Articular chondrocyte of knee joint (primary cell): ENCODE results near the gene SCN3B. TPM values are rescaled to one million over a fixed set of nuclear protein-coding genes. Genes with fewer than 3 reads are reported as not detected.

Experiments used
- total RNA-seq: library from RNA; depleted of rRNA; stranded (reverse); fragments of >200 nt; gene quantifications from 2 replicates; pipeline ENCODE4 v1.2.3, GENCODE V29; 2012

The SCN3B gene, protein sequence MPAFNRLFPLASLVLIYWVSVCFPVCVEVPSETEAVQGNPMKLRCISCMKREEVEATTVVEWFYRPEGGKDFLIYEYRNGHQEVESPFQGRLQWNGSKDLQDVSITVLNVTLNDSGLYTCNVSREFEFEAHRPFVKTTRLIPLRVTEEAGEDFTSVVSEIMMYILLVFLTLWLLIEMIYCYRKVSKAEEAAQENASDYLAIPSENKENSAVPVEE
- total RNA-seq: 0.11 and 0.13 TPM in 2 replicates

DNA sequence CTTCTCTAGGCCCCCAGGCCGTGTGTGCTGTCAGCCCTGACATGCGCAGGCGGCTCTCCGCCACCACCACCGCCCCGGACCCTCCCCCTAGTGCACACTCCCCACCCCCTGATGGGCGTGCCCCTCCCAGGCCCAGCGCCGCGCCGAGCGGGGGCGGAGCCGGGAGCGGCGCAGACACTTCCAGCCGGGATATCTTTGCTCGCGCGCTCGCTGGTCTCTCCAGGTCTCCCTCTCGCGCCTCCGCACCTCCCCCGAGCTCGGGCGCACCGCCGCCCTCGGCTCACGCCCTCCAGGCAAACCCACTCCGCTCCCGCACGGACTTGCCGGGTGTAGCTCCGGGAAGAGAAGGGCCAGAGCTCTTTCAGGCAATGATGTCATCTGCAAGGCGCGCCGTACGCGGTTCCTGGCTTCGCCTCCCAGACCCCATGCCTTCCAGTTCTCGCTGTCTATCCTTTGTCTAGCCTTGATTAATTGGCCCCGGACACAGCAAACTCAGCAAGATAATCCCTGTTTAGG lies at the start of gene SCN3B:
Gene SCN3B (minus strand): TSS at position 59 of the 516 bp plus-strand sequence. CDS start 823 bp downstream, outside the sequence.

Other genes starting within 250 kb of the SCN3B start
- gene GRAMD1B, start 224.4 kb downstream of the SCN3B start, total RNA-seq: 7.2 and 7.7 TPM in 2 replicates
- 4.6 and 5.6 TPM in 2 replicates for gene ZNF202, start 87.0 kb upstream of the SCN3B start, total RNA-seq
- not detected in 2 replicates for gene OR6X1, start 99.9 kb upstream of the SCN3B start, total RNA-seq
- not detected in 2 replicates for gene OR6M1, start 151.7 kb upstream of the SCN3B start, total RNA-seq
- not detected in 2 replicates for gene TMEM225, start 231.0 kb upstream of the SCN3B start, total RNA-seq
- gene OR8D4, start 247.5 kb upstream of the SCN3B start, total RNA-seq: 0.32 TPM in 1 of 2 replicates, not detected in the other